ENCODE data around the gene GPR132. TPM values are rescaled to one million over a fixed set of nuclear protein-coding genes. Genes with fewer than 3 reads are reported as not detected.

The GPR132 gene
- total RNA-seq, 1 donor from 2014 or later: 2.2 TPM

- no peaks in the 10 kb centered on the region for H3K36me3 ChIP-seq (ENCODE audit: insufficient read depth, low read length)
- H3K4me3 ChIP-seq (ENCODE audit: insufficient read depth, low read depth, low read length): no peak overlapping the region
- H3K4me3 Mint-ChIP-seq (ENCODE audit: unreplicated experiment): no peak overlapping the region
- H3K4me2 ChIP-seq (ENCODE audit: low read length): no peak overlapping the region
- no peak for TF ChIP-seq CTCF (IDR thresholded peaks at IDR 0.05; ENCODE audit: insufficient read depth, low read depth, low read length)
- TF ChIP-seq EZH2 (IDR thresholded peaks at IDR 0.05; ENCODE audit: insufficient read depth, low read length): no peak
- H3K79me2 ChIP-seq (ENCODE audit: insufficient read depth, low read length): no peaks in the 10 kb centered on the region
- no peaks in the 10 kb centered on the region for H3K4me1 ChIP-seq (ENCODE audit: insufficient read depth, low read length)
- H3K9ac ChIP-seq (ENCODE audit: low read length): no peak overlapping the region
- H3K27ac Mint-ChIP-seq (ENCODE audit: unreplicated experiment): no peak overlapping the region
- H3K9me3 Mint-ChIP-seq (ENCODE audit: unreplicated experiment): peaks cover 5% of the 10 kb centered on the region
- no peaks in the 10 kb centered on the region for H3K9me3 ChIP-seq (ENCODE audit: insufficient read depth, low read depth, low read length)
- H3K27me3 Mint-ChIP-seq (ENCODE audit: low read depth, unreplicated experiment): peaks cover 47% of the 10 kb centered on the region
- no peak overlapping the region for H2AFZ ChIP-seq (ENCODE audit: low read depth, low read length)
- no peak overlapping the region for H3K27ac ChIP-seq (ENCODE audit: low read depth, low read length)
- FAIRE-seq (no peak), DNase-seq (ENCODE audit: low read depth) (no peak)
- no peaks in the 10 kb centered on the region for H4K20me1 ChIP-seq (ENCODE audit: insufficient read depth, low read length)
- H3K36me3 Mint-ChIP-seq (ENCODE audit: low read depth, unreplicated experiment): no peaks in the 10 kb centered on the region
- H3K4me1 Mint-ChIP-seq (ENCODE audit: low read depth, unreplicated experiment): no peaks in the 10 kb centered on the region
- H3K27me3 ChIP-seq (ENCODE audit: insufficient read depth, low read length): peaks cover 36% of the 10 kb centered on the region
These were observed 42.7 kb upstream of the GPR132 start for GRCh38 chr14:105107781-105108515.

GRCh38 chr14:105107351-105107750 is 42.1 kb upstream of the GPR132 start:
- FAIRE-seq: no peak
- H3K4me1 ChIP-seq (ENCODE audit: insufficient read depth, low read length): no peaks in the 10 kb centered on the region
- DNase-seq (ENCODE audit: low read depth): no peak

More at GRCh38 chr14:105107351-105107750, 42.1 kb upstream of the GPR132 start:
- no peak overlapping the region for H3K4me3 Mint-ChIP-seq (ENCODE audit: unreplicated experiment)
- peaks cover 38% of the 10 kb centered on the region for H3K27me3 ChIP-seq (ENCODE audit: insufficient read depth, low read length)
- no peak overlapping the region for H3K27ac ChIP-seq (ENCODE audit: low read depth, low read length)
- H3K27me3 Mint-ChIP-seq (ENCODE audit: low read depth, unreplicated experiment): peaks cover 53% of the 10 kb centered on the region
- H3K4me2 ChIP-seq (ENCODE audit: low read length): no peak overlapping the region
- H2AFZ ChIP-seq (ENCODE audit: low read depth, low read length): no peak overlapping the region
- H3K9ac ChIP-seq (ENCODE audit: low read length): no peak overlapping the region
- H3K79me2 ChIP-seq (ENCODE audit: insufficient read depth, low read length): no peaks in the 10 kb centered on the region
- no peaks in the 10 kb centered on the region for H3K4me1 Mint-ChIP-seq (ENCODE audit: low read depth, unreplicated experiment)
- no peaks in the 10 kb centered on the region for H3K36me3 ChIP-seq (ENCODE audit: insufficient read depth, low read length)
- no peaks in the 10 kb centered on the region for H3K9me3 ChIP-seq (ENCODE audit: insufficient read depth, low read depth, low read length)
- peaks cover 5% of the 10 kb centered on the region for H3K9me3 Mint-ChIP-seq (ENCODE audit: unreplicated experiment)
- H3K4me3 ChIP-seq (ENCODE audit: insufficient read depth, low read depth, low read length): no peak overlapping the region
- no peak overlapping the region for H3K27ac Mint-ChIP-seq (ENCODE audit: unreplicated experiment)
- H4K20me1 ChIP-seq (ENCODE audit: insufficient read depth, low read length): no peaks in the 10 kb centered on the region
- no peak for TF ChIP-seq EZH2 (IDR thresholded peaks at IDR 0.05; ENCODE audit: insufficient read depth, low read length)
- TF ChIP-seq CTCF (IDR thresholded peaks at IDR 0.05; ENCODE audit: insufficient read depth, low read depth, low read length): no peak
- no peaks in the 10 kb centered on the region for H3K36me3 Mint-ChIP-seq (ENCODE audit: low read depth, unreplicated experiment)
